GM19452 (cell line): ENCODE measurements around the gene TBL1XR1.

Experiments
- ATAC-seq: cut with Tn5 transposase; IDR thresholded peaks from one replicate; pipeline ENCODE4 v1.9.1; 2021; ENCODE audit not compliant: unreplicated experiment

Gene TBL1XR1

GRCh38 chr3:177110386-177110785 is 86.9 kb downstream of the TBL1XR1 start:
- ATAC-seq, result no peak

- ATAC-seq, result no peak
These were observed 87.5 kb downstream of the TBL1XR1 start for GRCh38 chr3:177109688-177110330.

- ATAC-seq, result no peak
These were observed 88.6 kb downstream of the TBL1XR1 start for GRCh38 chr3:177108648-177109047.

GRCh38 chr3:177107461-177108239 is 89.6 kb downstream of the TBL1XR1 start:
- ATAC-seq, result no peak

GRCh38 chr3:177106594-177106993 is 90.7 kb downstream of the TBL1XR1 start:
- no peak for ATAC-seq

GRCh38 chr3:177106184-177106583 is 91.1 kb downstream of the TBL1XR1 start:
- no peak for ATAC-seq

GRCh38 chr3:177105623-177106022 is 91.7 kb downstream of the TBL1XR1 start:
- no peak for ATAC-seq

- no peak for ATAC-seq
These were observed 92.8 kb downstream of the TBL1XR1 start for GRCh38 chr3:177104299-177104992.

- no peak for ATAC-seq
These were observed 94.7 kb downstream of the TBL1XR1 start for GRCh38 chr3:177102553-177102952.

- ATAC-seq, result no peak
These were observed 98.7 kb downstream of the TBL1XR1 start for GRCh38 chr3:177098551-177098950.

GRCh38 chr3:177096615-177097014 is 100.7 kb downstream of the TBL1XR1 start:
- ATAC-seq, result no peak

- ATAC-seq, result no peak
These were observed 103.3 kb downstream of the TBL1XR1 start for GRCh38 chr3:177093966-177094365.

- no peak for ATAC-seq
These were observed 107.4 kb downstream of the TBL1XR1 start for GRCh38 chr3:177089901-177090300.

GRCh38 chr3:177089110-177089509 is 108.2 kb downstream of the TBL1XR1 start:
- no peak for ATAC-seq

GRCh38 chr3:177085794-177086193 is 111.5 kb downstream of the TBL1XR1 start:
- no peak for ATAC-seq

GRCh38 chr3:177084616-177085015 is 112.7 kb downstream of the TBL1XR1 start:
- no peak for ATAC-seq

GRCh38 chr3:177080122-177080521 is 117.2 kb downstream of the TBL1XR1 start:
- no peak for ATAC-seq

GRCh38 chr3:177079684-177080083 is 117.6 kb downstream of the TBL1XR1 start:
- no peak for ATAC-seq

- ATAC-seq, result no peak
These were observed 125.7 kb downstream of the TBL1XR1 start for GRCh38 chr3:177071496-177072156.

- no peak for ATAC-seq
These were observed 127.6 kb downstream of the TBL1XR1 start for GRCh38 chr3:177069514-177070329.

- ATAC-seq, result no peak
These were observed 128.3 kb downstream of the TBL1XR1 start for GRCh38 chr3:177068967-177069366.
